Memory B cell (primary cell): Measurements from ENCODE around the gene RAC2.

ENCODE experiments used
- ATAC-seq: fragments of 150-1000 bp; cut with Tn5 transposase; 2 replicates; pipeline ENCODE4 v1.10.0; 2021; ENCODE audit warnings: low read depth, mild to moderate bottlenecking, moderate library complexity
- DNase-seq, 2 donors: peaks; one replicate each; pipeline ENCODE4 v3.0.0; 2022; ENCODE audit warnings: low spot score in 2 of 2
- H3K27ac Mint-ChIP-seq: one replicate; pipeline ENCODE4 v1.8.0; 2022; ENCODE audit warnings: mild to moderate bottlenecking, moderate library complexity, mixed read lengths
- H3K27me3 Mint-ChIP-seq: one replicate; pipeline ENCODE4 v1.8.0; 2022; ENCODE audit warnings: mixed read lengths
- H3K36me3 Mint-ChIP-seq: one replicate; pipeline ENCODE4 v1.8.0; 2022; ENCODE audit warnings: mild to moderate bottlenecking, mixed read lengths
- H3K4me1 Mint-ChIP-seq: one replicate; pipeline ENCODE4 v1.8.0; 2022; ENCODE audit warnings: mixed read lengths
- H3K4me3 Mint-ChIP-seq: one replicate; pipeline ENCODE4 v1.8.0; 2022; ENCODE audit warnings: mild to moderate bottlenecking, moderate library complexity, mixed read lengths
- H3K9me3 Mint-ChIP-seq: one replicate; pipeline ENCODE4 v1.8.0; 2022; ENCODE audit warnings: mixed read lengths

The RAC2 gene

GRCh38 chr22:37244114-37244921 lies at the start of gene RAC2:
TSS of gene RAC2 (minus strand) at chr22:37244269. CDS start at chr22:37244148, 121 bp downstream.
- H3K4me3 Mint-ChIP-seq = peak within 1 kb of the TSS; percentile 79
- DNase-seq = peak; percentile 74 to 80
- H3K27me3 Mint-ChIP-seq = no peaks in the 10 kb centered on the region
- peaks cover 16% of the 10 kb centered on the region for H3K36me3 Mint-ChIP-seq
- H3K9me3 Mint-ChIP-seq = no peaks in the 10 kb centered on the region
- peak within 1 kb of the TSS; percentile 95 for H3K27ac Mint-ChIP-seq
- peaks cover 60% of the 10 kb centered on the region for H3K4me1 Mint-ChIP-seq
- ATAC-seq = peak; percentile 65

GRCh38 chr22:37293172-37293571 lies 49.1 kb upstream of the RAC2 start:
- H3K4me1 Mint-ChIP-seq = peaks cover 51% of the 10 kb centered on the region
- DNase-seq (no peak), ATAC-seq (no peak)
- H3K4me3 Mint-ChIP-seq = no peak overlapping the region
- peaks cover 58% of the 10 kb centered on the region for H3K36me3 Mint-ChIP-seq
- H3K27ac Mint-ChIP-seq = peak overlapping the region; percentile 63
- peaks cover 3% of the 10 kb centered on the region for H3K9me3 Mint-ChIP-seq
- H3K27me3 Mint-ChIP-seq = no peaks in the 10 kb centered on the region

GRCh38 chr22:37292641-37293040 lies 48.6 kb upstream of the RAC2 start:
- H3K36me3 Mint-ChIP-seq = peaks cover 55% of the 10 kb centered on the region
- H3K27ac Mint-ChIP-seq = peak overlapping the region; percentile 63
- H3K27me3 Mint-ChIP-seq = no peaks in the 10 kb centered on the region

DNA sequence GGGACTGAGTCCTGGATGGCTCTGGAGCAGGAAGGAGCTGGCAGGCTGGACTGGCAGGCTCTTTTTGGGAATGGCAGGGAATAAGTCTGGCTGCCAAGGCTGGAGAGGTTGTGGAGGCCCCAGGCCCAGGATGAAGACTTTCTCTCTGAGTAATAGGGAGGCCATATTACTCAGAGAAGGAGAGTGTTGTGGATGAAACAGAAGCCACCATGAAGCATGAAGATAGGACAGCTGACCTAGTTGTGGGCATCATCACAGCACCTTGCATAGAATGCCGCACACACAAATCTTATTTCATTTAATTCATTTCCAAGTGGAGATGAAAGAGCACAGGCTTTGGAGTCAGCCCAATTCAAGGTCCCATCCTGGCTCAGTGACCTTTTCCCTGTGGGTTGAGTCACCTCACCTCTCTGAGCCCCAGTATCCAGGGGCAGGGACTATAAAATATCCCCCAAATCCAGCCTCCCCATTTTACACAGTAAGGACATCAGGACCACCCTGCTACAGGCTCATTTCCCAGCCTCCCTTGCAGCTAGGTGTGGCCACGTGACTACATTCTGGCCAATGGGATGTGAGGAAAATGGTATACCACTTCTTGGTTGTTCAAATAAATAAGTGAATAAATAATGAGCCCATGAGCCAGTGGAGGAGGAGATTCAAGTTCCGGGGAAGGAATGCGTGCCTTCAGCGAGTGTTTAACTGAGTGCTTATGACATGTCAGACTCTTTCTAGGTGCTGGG lies 47.7 kb upstream of the RAC2 start:
- Mint-ChIP-seq H3K4me1 (peaks cover 54% of the 10 kb centered on the region), H3K27ac (no peak overlapping the region), H3K27me3 (no peaks in the 10 kb centered on the region), H3K4me3 (no peak overlapping the region), H3K36me3 (peaks cover 58% of the 10 kb centered on the region), H3K9me3 (peaks cover 3% of the 10 kb centered on the region)
- DNase-seq = no peak
- no peak for ATAC-seq

More at GRCh38 chr22:37292641-37293040, 48.6 kb upstream of the RAC2 start:
- peaks cover 50% of the 10 kb centered on the region for H3K4me1 Mint-ChIP-seq
- no peak overlapping the region for H3K4me3 Mint-ChIP-seq
- no peak for ATAC-seq
- H3K9me3 Mint-ChIP-seq = peaks cover 3% of the 10 kb centered on the region
- no peak for DNase-seq

DNA sequence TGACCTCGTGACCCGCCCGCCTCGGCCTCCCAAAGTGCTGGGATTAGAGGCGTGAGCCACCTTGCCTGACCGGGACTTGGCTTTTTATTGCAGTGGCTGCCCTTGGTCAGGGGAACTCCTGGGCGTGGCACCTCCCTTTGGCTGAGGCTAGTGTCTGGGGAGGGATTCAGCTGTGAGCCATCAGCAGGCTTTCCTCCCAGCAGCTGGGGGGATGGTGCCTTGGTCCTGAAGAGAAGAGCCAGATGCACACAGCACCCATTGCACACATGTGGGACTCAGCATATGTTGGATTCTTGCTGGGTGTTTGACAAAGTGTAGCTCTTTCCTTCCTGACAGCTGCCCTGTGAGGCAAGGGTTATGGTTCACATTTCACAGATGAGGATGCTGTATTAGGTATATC lies 46.7 kb upstream of the RAC2 start:
- no peaks in the 10 kb centered on the region for H3K27me3 Mint-ChIP-seq
- H3K4me3 Mint-ChIP-seq = no peak overlapping the region
- peaks cover 64% of the 10 kb centered on the region for H3K36me3 Mint-ChIP-seq
- peaks cover 3% of the 10 kb centered on the region for H3K9me3 Mint-ChIP-seq
- no peak for DNase-seq
- peak overlapping the region; percentile 26 for H3K27ac Mint-ChIP-seq
- H3K4me1 Mint-ChIP-seq = peaks cover 62% of the 10 kb centered on the region
- ATAC-seq = no peak

DNA sequence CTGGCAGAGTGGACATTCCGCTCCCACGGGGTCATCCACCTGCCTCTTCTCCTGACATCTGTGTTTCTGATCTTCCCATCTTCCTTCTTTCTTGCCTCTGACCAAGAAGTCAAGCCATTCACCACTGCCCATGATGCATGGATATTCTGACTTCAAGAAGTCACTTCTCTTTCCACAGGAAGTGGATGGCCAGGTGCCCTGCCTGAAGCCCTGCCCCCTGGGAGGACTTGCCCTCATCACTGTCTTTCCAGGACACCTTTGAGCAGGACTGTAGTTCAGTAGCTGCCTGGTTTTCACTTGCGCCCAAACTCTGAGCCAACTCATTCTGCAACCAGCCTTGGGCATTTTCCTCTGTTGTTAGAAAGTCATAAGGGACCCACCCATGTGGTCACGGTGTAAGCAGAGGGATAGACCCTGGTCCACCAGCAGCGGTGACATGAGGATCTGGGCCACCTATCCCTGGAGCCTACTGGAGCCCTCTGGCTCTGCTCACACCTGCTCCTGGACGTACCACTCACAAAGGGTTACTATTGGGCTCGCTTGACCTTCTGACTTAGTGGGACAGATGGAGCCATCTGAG lies 45.2 kb upstream of the RAC2 start:
- Mint-ChIP-seq H3K27me3 (no peaks in the 10 kb centered on the region), H3K4me1 (peaks cover 55% of the 10 kb centered on the region), H3K4me3 (no peak overlapping the region), H3K36me3 (peaks cover 61% of the 10 kb centered on the region), H3K9me3 (peaks cover 3% of the 10 kb centered on the region), H3K27ac (peak overlapping the region; percentile 26)
- ATAC-seq (no peak), DNase-seq (no peak)

DNA sequence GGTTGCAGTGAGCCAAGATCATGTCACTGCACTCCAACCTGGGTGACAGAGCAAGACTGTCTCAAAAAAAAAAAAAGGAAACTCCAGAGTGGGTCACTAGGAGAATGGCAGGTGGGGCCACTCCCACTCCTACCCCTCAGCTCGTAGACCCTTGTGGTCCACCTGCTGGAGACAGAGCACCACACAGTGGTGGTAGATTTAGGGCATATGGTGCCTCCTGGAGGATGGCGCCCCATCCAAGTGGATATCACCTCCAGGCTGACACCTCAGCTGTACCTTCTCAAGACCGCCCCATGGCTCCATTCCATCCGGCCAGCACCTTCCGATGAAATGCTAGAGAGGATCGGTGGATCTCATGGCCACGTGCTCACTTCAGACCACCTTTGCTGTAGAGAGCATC lies 44.5 kb upstream of the RAC2 start:
- H3K4me3 Mint-ChIP-seq = no peak overlapping the region
- peaks cover 54% of the 10 kb centered on the region for H3K4me1 Mint-ChIP-seq
- peaks cover 3% of the 10 kb centered on the region for H3K9me3 Mint-ChIP-seq

DNA sequence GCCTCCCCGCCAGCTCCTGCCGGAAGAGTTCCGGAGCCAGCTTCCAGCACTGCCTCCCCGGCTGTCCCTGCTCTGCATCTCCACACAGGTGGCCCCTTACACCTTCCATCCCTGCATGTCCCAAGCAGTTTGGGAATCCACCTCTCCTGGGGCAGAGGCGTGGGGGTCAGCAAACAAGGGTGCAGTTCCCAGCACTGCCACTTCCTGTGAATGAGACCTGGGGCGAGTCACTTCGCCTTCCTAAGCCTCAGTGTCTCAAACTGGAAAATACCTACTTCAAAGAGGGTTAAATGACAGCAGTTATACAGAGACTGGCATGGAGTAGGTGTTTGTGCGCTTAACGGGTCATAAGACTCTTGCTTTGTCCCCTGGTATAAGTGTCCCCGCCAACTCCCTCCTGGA lies 43.5 kb upstream of the RAC2 start:
- H3K36me3 Mint-ChIP-seq = peaks cover 56% of the 10 kb centered on the region
- no peak for DNase-seq
- peaks cover 50% of the 10 kb centered on the region for H3K4me1 Mint-ChIP-seq
- no peak for ATAC-seq
- peaks cover 3% of the 10 kb centered on the region for H3K9me3 Mint-ChIP-seq
- H3K27ac Mint-ChIP-seq = peak overlapping the region; percentile 45
- H3K27me3 Mint-ChIP-seq = no peaks in the 10 kb centered on the region
- H3K4me3 Mint-ChIP-seq = no peak overlapping the region

More for the DNA sequence above, 44.5 kb upstream of the RAC2 start:
- H3K27me3 Mint-ChIP-seq = no peaks in the 10 kb centered on the region
- peaks cover 57% of the 10 kb centered on the region for H3K36me3 Mint-ChIP-seq
- DNase-seq (no peak), ATAC-seq (no peak)
- H3K27ac Mint-ChIP-seq = no peak overlapping the region

DNA sequence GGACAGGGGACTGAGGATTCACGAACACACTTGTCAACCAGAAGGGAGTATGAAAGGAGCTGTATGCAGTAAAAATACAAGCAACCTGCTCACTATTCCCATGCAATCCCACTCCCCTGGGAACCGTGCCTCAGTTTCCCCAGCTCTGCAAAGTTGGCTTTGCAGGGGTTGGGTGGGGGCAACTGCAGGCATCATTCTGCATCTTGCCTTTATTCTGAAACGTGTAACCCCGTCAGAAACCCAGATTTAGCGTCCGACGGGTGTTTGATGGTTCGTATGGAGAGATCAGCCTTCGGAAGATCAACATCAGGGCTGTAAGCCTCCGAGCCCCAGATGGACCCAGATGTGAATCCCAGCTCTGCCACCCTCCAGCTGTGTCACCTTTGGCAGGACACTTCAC lies 41.9 kb upstream of the RAC2 start:
- H3K27ac Mint-ChIP-seq = peak overlapping the region; percentile 45
- no peaks in the 10 kb centered on the region for H3K27me3 Mint-ChIP-seq
- H3K36me3 Mint-ChIP-seq = peaks cover 40% of the 10 kb centered on the region

GRCh38 chr22:37284805-37285355 lies 40.8 kb upstream of the RAC2 start:
- Mint-ChIP-seq H3K27me3 (no peaks in the 10 kb centered on the region), H3K4me1 (peaks cover 47% of the 10 kb centered on the region), H3K36me3 (peaks cover 31% of the 10 kb centered on the region), H3K9me3 (no peaks in the 10 kb centered on the region), H3K4me3 (peak overlapping the region; percentile 93), H3K27ac (peak overlapping the region; percentile 60)
- peak; percentile 71 to 73 for DNase-seq
- peak; percentile 74 for ATAC-seq

More for the DNA sequence above, 41.9 kb upstream of the RAC2 start:
- Mint-ChIP-seq H3K4me3 (no peak overlapping the region), H3K4me1 (peaks cover 54% of the 10 kb centered on the region), H3K9me3 (no peaks in the 10 kb centered on the region)
- DNase-seq (no peak), ATAC-seq (no peak)

DNA sequence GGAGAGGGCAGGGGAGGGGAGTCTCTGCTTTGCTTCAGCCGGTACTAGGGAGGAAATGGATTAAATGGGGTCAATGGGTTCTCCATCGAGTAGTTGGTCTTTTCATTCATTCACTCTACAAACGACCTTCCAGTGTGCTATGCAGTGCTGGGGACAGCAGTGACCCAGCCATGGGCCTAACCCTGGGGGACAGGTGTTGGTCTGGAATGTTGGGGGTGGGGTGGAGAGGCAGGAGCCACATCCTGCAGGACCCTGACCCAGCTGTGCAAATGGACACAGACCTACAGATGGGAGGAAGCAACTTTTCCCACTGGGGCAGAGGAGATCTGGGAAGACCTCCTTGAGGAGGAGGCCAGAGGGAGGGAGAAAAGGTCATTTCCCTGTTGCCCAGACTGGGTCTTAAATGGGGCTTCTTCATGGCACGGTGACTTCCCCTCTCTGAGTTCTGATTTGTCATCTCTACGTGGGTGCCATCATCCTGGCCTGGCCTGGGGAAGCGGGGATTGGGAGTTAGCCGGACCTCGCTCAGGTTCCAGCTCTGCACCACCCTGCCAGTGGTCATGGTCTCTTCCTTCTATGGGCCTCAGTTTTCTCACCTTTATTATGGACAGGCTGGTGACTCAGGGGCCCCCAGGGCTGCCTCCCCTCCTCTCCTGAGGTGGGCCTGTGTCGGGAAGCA lies 40.2 kb upstream of the RAC2 start:
- Mint-ChIP-seq H3K4me1 (peaks cover 50% of the 10 kb centered on the region), H3K27ac (peak overlapping the region; percentile 60), H3K36me3 (peaks cover 24% of the 10 kb centered on the region), H3K27me3 (no peaks in the 10 kb centered on the region), H3K4me3 (peak overlapping the region; percentile 93), H3K9me3 (no peaks in the 10 kb centered on the region)
- ATAC-seq (no peak), DNase-seq (no peak)

GRCh38 chr22:37283393-37283937 lies 39.4 kb upstream of the RAC2 start:
- peak overlapping the region; percentile 93 for H3K4me3 Mint-ChIP-seq
- peak; percentile 11 for ATAC-seq
- H3K27ac Mint-ChIP-seq = peak overlapping the region; percentile 89
- no peaks in the 10 kb centered on the region for H3K9me3 Mint-ChIP-seq
- peaks cover 46% of the 10 kb centered on the region for H3K4me1 Mint-ChIP-seq
- peaks cover 21% of the 10 kb centered on the region for H3K36me3 Mint-ChIP-seq
- peak in 1 of 2 donors; percentile 54 for DNase-seq
- no peaks in the 10 kb centered on the region for H3K27me3 Mint-ChIP-seq

DNA sequence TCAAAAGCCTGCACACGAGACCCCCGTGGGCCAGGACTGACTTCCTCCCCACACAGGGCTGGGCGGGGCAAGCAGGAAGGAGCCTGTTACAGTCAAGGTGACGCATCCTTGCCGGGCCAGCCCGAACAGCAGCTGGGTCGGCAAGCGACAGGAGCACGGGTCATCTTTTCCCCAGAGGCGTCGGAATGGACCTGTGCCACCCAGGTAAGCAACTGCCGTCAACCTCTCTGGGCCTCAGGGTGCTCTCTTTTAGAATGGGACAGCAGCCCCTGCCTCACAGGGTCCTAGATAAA lies 38.3 kb upstream of the RAC2 start, which contains the start of gene CYTH4:
Gene CYTH4 (plus strand): TSS at position 124 of the 293 bp plus-strand sequence. CDS start 62 bp downstream, at position 186.
- DNase-seq = peak; percentile 56 to 62
- ATAC-seq = peak; percentile 59
- H3K9me3 Mint-ChIP-seq = no peaks in the 10 kb centered on the region
- H3K27me3 Mint-ChIP-seq = no peaks in the 10 kb centered on the region
- peaks cover 18% of the 10 kb centered on the region for H3K36me3 Mint-ChIP-seq
- H3K4me1 Mint-ChIP-seq = peaks cover 46% of the 10 kb centered on the region
- peak within 1 kb of the TSS; percentile 93 for H3K4me3 Mint-ChIP-seq
- peak within 1 kb of the TSS; percentile 89 for H3K27ac Mint-ChIP-seq
